Ramos (cell line): ENCODE data around the gene KCNJ15.

ENCODE experiments used
- in situ Hi-C: fragments of 300-500 bp; cut with MboI; formaldehyde crosslinking; loops from one replicate; pipeline ENCODE4 v1.14.3; 2022; ENCODE audit warnings: low sequenced_read_pairs; ENCODE audit not compliant: unreplicated experiment

The KCNJ15 gene

GRCh38 chr21:38294609-38295008 lies 37.8 kb downstream of the KCNJ15 start:
- in situ Hi-C loops = no loop called here

- in situ Hi-C loops = no loop called here
These were observed 39.4 kb downstream of the KCNJ15 start for GRCh38 chr21:38295997-38296764.

GRCh38 chr21:38297194-38297631 lies 40.4 kb downstream of the KCNJ15 start:
- in situ Hi-C loops = no loop called here

GRCh38 chr21:38297871-38298270 lies 41.1 kb downstream of the KCNJ15 start:
- in situ Hi-C loops = no loop called here

GRCh38 chr21:38298832-38299231 lies 42.0 kb downstream of the KCNJ15 start:
- in situ Hi-C loops = no loop called here

GRCh38 chr21:38299671-38300070 lies 42.9 kb downstream of the KCNJ15 start:
- in situ Hi-C loops = no loop called here

- in situ Hi-C loops = no loop called here
These were observed 43.4 kb downstream of the KCNJ15 start for GRCh38 chr21:38300141-38300578.

GRCh38 chr21:38301321-38302214 lies 44.8 kb downstream of the KCNJ15 start:
- in situ Hi-C loops = no loop called here

- in situ Hi-C loops = no loop called here
These were observed 46.5 kb downstream of the KCNJ15 start for GRCh38 chr21:38303300-38303699.

- in situ Hi-C loops = no loop called here
These were observed 49.8 kb downstream of the KCNJ15 start for GRCh38 chr21:38306433-38307141.

GRCh38 chr21:38307771-38308531 lies 51.2 kb downstream of the KCNJ15 start:
- in situ Hi-C loops = no loop called here

- in situ Hi-C loops = no loop called here
These were observed 51.8 kb downstream of the KCNJ15 start for GRCh38 chr21:38308532-38309119.

- in situ Hi-C loops = no loop called here
These were observed 54.1 kb downstream of the KCNJ15 start for GRCh38 chr21:38310646-38311485.

GRCh38 chr21:38311765-38312164 lies 55.0 kb downstream of the KCNJ15 start:
- in situ Hi-C loops = no loop called here

GRCh38 chr21:38312822-38313221 lies 56.0 kb downstream of the KCNJ15 start:
- in situ Hi-C loops = no loop called here

- in situ Hi-C loops = no loop called here
These were observed 57.8 kb downstream of the KCNJ15 start for GRCh38 chr21:38314558-38314957.

- in situ Hi-C loops = no loop called here
These were observed 58.3 kb downstream of the KCNJ15 start for GRCh38 chr21:38315122-38315521.

- in situ Hi-C loops = no loop called here
These were observed 63.0 kb downstream of the KCNJ15 start for GRCh38 chr21:38319781-38320180.

GRCh38 chr21:38321568-38321967 lies 64.8 kb downstream of the KCNJ15 start:
- in situ Hi-C loops = no loop called here
